GM10248 (cell line): Measurements from ENCODE around the gene SLC6A9.

Experiments used
- CTCF ChIA-PET: fragments of 300-600 bp; sonication (Branson Sonifier 250); formaldehyde crosslinking; extraction: SDS; loops from one replicate; lab custom pipeline; 2021; ENCODE audit warnings: antibody characterized with exemption; lab: Yijun Ruan, JAX
- POLR2A ChIA-PET: fragments of 350-650 bp; sonication (Branson Sonifier 250); formaldehyde crosslinking; extraction: SDS; loops from one replicate; lab custom pipeline; 2020; ENCODE audit warnings: antibody characterized with exemption; lab: Yijun Ruan, JAX
- DNase-seq: peaks from one replicate; pipeline ENCODE4 v3.0.0; 2012; ENCODE audit errors: extremely low spot score
- CTCF ChIP-seq: IDR thresholded peaks from 2 replicates; pipeline ENCODE4 v1.5.1; 2012; ENCODE audit warnings: mild to moderate bottlenecking, low read depth; ENCODE audit errors: extremely low read depth, missing control alignments, control extremely low read depth

Gene SLC6A9

GRCh38 chr1:43954036-43954435, 77.2 kb downstream of the SLC6A9 start:
- ChIA-PET CTCF (interaction anchor here (1.4 to 3.2 kb wide), 6 partner anchors 8 to 424 kb away, joined by 3 to 26 read pairs (median 8); partner anchors contain the start of genes ARTN and IPO13), POLR2A (no interaction called here)
- no peak for TF ChIP-seq CTCF
- DNase-seq: no peak

- ChIA-PET POLR2A (no interaction called here), CTCF (interaction anchor here (0.5 to 3.2 kb wide), 6 partner anchors 7 to 190 kb away, joined by 3 to 26 read pairs (median 8); partner anchors contain the start of genes ARTN and IPO13)
- DNase-seq: no peak
- no peak for TF ChIP-seq CTCF
These were observed 77.9 kb downstream of the SLC6A9 start for GRCh38 chr1:43953361-43953760.

- CTCF ChIA-PET: interaction anchor here (0.5 to 2.7 kb wide), 5 partner anchors 11 to 189 kb away, joined by 3 to 26 read pairs (median 6); partner anchors contain the start of gene ARTN
- no peak for TF ChIP-seq CTCF
- POLR2A ChIA-PET: no interaction called here
- DNase-seq: no peak
These were observed 78.4 kb downstream of the SLC6A9 start for GRCh38 chr1:43952731-43953346.

- POLR2A ChIA-PET: no interaction called here
- no peak for DNase-seq
- no peak for TF ChIP-seq CTCF
- CTCF ChIA-PET: interaction anchor here (1.0 to 10.1 kb wide), 6 partner anchors 16 to 431 kb away, joined by 3 to 191 read pairs (median 8); partner anchors contain the start of gene ARTN
These were observed 80.0 kb downstream of the SLC6A9 start for GRCh38 chr1:43951021-43951985.

- TF ChIP-seq CTCF: no peak
- ChIA-PET POLR2A (interaction anchor here (0.8 kb wide), 1 partner anchor 14 kb away, joined by 4 read pairs; no protein-coding TSS in a partner anchor), CTCF (interaction anchor here (1.3 to 10.1 kb wide), 6 partner anchors 14 to 185 kb away, joined by 3 to 191 read pairs (median 8); partner anchors contain the start of gene ARTN)
- DNase-seq: no peak
These were observed 81.6 kb downstream of the SLC6A9 start for GRCh38 chr1:43949678-43950077.
